Left cardiac atrium (tissue), 4 donors: ENCODE measurements around the gene TBRG4. TPM values are rescaled to one million over a fixed set of nuclear protein-coding genes. Genes with fewer than 3 reads are reported as not detected.

Source experiments
- ATAC-seq, 2 donors: fragments of 200-7000 bp; cut with Tn5 transposase; one replicate each; pipeline ENCODE4 v1.9.1; 2020; ENCODE audit warnings: mild to moderate bottlenecking in 2 of 2, moderate library complexity in 2 of 2
- DNase-seq: peaks from one replicate; pipeline ENCODE4 v3.0.0-alpha.2; 2020
- intact Hi-C, 2 donors: fragments of 100-400 bp; cut with DNase I; formaldehyde crosslinking; loops; one replicate each; pipeline versions ENCODE4 v1.14.1 to v1.15.1; 2022 to 2023
- total RNA-seq, 2 donors: library from RNA; stranded (reverse); fragmentation: NEBNext Ultra II Directional; extraction: Animal tissue kit (Norgen Biotek cat#: 25700); gene quantifications; one replicate each; pipeline ENCODE4 v1.2.1, GENCODE V29; 2021
- donor health status: DM: no; HTN: yes; CAD: no.
- donor health status: DM: no; HTN: yes; CAD: no; lungs with severe emphysema.
- donor health status: DM: yes; HTN: yes; CAD: no.
- donor health status: Dilated cardiomyopathy.

The TBRG4 gene
- total RNA-seq, 2 donors from 2014 or later, result 59.0 to 66.9 TPM

DNA sequence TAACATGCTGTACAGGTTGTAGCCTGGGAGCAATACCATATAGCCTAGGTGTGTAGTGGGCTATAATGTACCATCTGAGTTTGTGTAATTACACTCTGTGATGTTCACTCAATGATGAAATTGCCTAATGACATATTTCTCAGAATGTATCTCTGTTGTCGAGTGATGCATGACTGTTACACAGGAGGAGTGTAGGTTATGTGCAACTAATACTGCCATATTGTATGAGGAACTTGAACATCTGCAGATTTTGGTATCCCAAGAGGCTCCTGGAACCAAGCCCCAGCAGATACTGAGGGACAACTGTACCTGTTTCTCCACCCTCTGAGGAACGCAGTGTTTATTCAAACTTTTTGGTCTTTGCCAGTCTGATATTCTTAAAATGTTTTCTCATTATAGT lies 61.3 kb downstream of the TBRG4 start:
- intact Hi-C loops, result no loop called here
- no peak for DNase-seq

More for the DNA sequence above, 61.3 kb downstream of the TBRG4 start:
- ATAC-seq, result no peak

Other genes starting within 250 kb of the TBRG4 start
- gene PURB, start 226.2 kb downstream of the TBRG4 start, total RNA-seq, result 10 to 100 TPM; 13.8 to 19.3 TPM
- 1 to 10 TPM; 3.1 to 3.5 TPM for gene MYO1G, start 132.7 kb downstream of the TBRG4 start, total RNA-seq
- gene CCM2, start 111.5 kb downstream of the TBRG4 start, total RNA-seq, result 10 to 100 TPM; 33.5 to 36.5 TPM
- 1 to 10 TPM; 3.9 to 5.5 TPM for gene NACAD, start 22.7 kb downstream of the TBRG4 start, total RNA-seq
- gene RAMP3, start 46.1 kb upstream of the TBRG4 start, total RNA-seq, result 10 to 100 TPM; 40.8 to 55.0 TPM